ENCODE results near the gene WNT6.
A peak's percentile ranks its signal among the peaks of the same experiment; 100 is the strongest.

Gene WNT6

GRCh38 chr2:218895326-218895725 lies 35.7 kb downstream of the WNT6 start:
- no peak for FAIRE-seq

- no peak for FAIRE-seq
Observed at GRCh38 chr2:218895759-218896500, 36.3 kb downstream of the WNT6 start.

GRCh38 chr2:218896501-218897393 lies 37.1 kb downstream of the WNT6 start:
- FAIRE-seq = no peak

GRCh38 chr2:218897394-218898108 lies 37.9 kb downstream of the WNT6 start:
- FAIRE-seq = no peak

- FAIRE-seq = no peak
Observed at GRCh38 chr2:218898109-218898878, 38.7 kb downstream of the WNT6 start.

- FAIRE-seq = no peak
Observed at GRCh38 chr2:218899147-218899546, 39.5 kb downstream of the WNT6 start.

GRCh38 chr2:218902427-218902826 lies 42.8 kb downstream of the WNT6 start:
- FAIRE-seq = no peak

- no peak for FAIRE-seq
Observed at GRCh38 chr2:218904176-218904575, 44.6 kb downstream of the WNT6 start.

GRCh38 chr2:218908721-218909619 lies 49.4 kb downstream of the WNT6 start:
- peak; percentile 71 for FAIRE-seq

- FAIRE-seq = no peak
Observed at GRCh38 chr2:218910741-218911140, 51.1 kb downstream of the WNT6 start.

GRCh38 chr2:218920504-218920903 lies 60.9 kb downstream of the WNT6 start:
- no peak for FAIRE-seq

Measured in islet of Langerhans (tissue), 1 donor.